Adrenal gland (tissue), 5 donors: ENCODE results near the gene GLIS1.

ENCODE experiments used
- POLR2A ChIP-seq, 2 donors: fragments of 450-650 bp; IDR thresholded peaks; one replicate each; pipeline ENCODE4 v1.6.1; 2017; ENCODE audit warnings: antibody characterized with exemption in 2 of 2, mild to moderate bottlenecking in 2 of 2, moderate library complexity in 1 of 2
- TF ChIP-seq, protein P1 (sequence below), 6 experiments: fragments of 450-650 bp in 4 of 6; fragments of 200-600 bp in 2 of 6; sonication (generic) in 1 of 6; IDR thresholded peaks; 1 replicate in 5 of 6; 2 replicates in 1 of 6; pipeline versions ENCODE4 v1.5.1 to v1.8.0; 2016 to 2021; ENCODE audit warnings: antibody characterized with exemption in 6 of 6, mild to moderate bottlenecking in 2 of 6, moderate library complexity in 1 of 6
- donor health status: DM: no; HTN: no; CAD: no.

DNA sequence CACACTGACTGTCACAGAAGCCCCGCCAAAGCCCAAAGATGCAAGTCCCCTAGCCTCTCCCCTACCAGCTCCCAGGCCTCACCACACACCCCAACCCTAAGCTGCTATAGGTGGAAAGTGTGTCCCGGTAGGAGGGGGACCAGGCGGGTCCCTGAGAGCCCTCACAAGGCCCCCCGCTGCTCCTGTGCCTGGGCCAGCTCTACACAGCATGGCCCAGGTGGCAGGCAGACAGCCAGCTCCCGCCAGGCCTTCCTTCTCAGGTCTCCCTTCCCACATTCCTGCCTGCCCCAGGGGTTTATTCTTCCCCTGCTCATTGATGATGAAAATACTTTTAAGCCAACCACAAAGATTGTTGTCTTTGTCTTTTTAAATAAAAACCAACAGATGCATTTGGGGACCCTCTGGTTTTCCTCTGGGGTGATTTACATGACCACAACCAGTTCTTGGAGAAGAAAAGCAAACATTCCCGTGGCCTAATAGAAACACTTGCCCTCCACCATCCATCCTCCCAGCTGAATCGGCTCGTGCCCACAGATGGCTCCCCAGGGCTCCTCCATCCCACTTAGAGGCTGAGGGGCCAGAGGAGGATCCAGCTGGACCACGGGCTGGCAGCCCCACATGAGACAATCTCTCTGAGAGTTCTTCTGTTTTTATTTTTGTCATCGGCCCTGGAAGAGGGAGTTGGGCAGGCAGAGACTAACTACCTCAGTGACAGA lies 186.7 kb downstream of the GLIS1 start:
- TF ChIP-seq, protein P1, sequence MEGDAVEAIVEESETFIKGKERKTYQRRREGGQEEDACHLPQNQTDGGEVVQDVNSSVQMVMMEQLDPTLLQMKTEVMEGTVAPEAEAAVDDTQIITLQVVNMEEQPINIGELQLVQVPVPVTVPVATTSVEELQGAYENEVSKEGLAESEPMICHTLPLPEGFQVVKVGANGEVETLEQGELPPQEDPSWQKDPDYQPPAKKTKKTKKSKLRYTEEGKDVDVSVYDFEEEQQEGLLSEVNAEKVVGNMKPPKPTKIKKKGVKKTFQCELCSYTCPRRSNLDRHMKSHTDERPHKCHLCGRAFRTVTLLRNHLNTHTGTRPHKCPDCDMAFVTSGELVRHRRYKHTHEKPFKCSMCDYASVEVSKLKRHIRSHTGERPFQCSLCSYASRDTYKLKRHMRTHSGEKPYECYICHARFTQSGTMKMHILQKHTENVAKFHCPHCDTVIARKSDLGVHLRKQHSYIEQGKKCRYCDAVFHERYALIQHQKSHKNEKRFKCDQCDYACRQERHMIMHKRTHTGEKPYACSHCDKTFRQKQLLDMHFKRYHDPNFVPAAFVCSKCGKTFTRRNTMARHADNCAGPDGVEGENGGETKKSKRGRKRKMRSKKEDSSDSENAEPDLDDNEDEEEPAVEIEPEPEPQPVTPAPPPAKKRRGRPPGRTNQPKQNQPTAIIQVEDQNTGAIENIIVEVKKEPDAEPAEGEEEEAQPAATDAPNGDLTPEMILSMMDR (IDR thresholded peaks at IDR 0.05): no peak
- TF ChIP-seq POLR2A (IDR thresholded peaks at IDR 0.05): no peak
